NCI-H187 (cell line): Measurements from ENCODE around the gene MXRA8.

Experiments used
- DNase-seq, 2 experiments: peaks; one replicate each; lab custom pipeline; 2025; lab: John Stamatoyannopoulos, UW

MXRA8 gene

DNA sequence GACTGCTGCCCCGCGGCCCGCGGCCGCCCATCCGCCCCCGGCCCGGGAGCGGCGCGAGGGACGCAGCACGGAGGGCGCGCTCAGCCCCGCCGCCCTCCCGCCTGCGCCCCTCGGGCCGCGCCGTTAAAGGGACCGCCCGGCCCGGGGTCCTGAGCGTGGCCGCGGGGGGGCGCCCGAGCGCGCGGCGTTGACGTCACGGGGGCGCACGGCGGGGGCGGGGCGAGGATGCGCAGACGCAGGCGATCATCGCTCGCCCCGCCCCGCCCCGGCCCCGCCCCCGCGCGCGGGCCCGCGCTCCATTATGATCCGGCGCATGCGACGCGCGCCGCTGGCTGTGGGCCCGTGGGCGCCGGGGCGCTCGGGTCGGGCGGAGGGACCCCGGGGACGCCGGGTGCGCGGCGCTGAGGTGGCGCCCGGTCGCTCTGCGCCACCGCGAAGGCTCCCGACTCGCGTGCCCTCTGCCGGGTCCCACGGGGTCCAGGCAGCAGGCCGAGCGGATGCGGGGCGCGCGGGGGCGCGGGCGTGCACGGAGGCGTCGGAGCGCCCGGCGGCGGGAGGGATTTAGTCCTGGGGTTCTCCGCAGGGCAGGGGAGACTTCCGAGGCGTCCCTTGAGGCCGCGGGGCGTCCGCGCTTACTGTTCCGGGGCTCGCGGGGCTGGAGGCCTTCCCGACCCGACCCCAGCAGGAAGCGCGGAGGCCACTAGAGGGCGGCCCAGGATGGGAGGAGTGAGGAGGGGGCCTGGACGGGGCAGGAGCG lies 8.9 kb downstream of the MXRA8 start, which contains the start of gene DVL1:
TSS of gene DVL1 (minus strand) at position 163 of the 757 bp plus-strand sequence. CDS start 353 bp downstream, outside the sequence.
- peak in 1 of 2 experiments; percentile 49 for DNase-seq

- no peak for DNase-seq
Measured at GRCh38 chr1:1348420-1349255, 9.7 kb downstream of the MXRA8 start.

- no peak for DNase-seq
Measured at GRCh38 chr1:1347663-1348419, 10.5 kb downstream of the MXRA8 start.

DNA sequence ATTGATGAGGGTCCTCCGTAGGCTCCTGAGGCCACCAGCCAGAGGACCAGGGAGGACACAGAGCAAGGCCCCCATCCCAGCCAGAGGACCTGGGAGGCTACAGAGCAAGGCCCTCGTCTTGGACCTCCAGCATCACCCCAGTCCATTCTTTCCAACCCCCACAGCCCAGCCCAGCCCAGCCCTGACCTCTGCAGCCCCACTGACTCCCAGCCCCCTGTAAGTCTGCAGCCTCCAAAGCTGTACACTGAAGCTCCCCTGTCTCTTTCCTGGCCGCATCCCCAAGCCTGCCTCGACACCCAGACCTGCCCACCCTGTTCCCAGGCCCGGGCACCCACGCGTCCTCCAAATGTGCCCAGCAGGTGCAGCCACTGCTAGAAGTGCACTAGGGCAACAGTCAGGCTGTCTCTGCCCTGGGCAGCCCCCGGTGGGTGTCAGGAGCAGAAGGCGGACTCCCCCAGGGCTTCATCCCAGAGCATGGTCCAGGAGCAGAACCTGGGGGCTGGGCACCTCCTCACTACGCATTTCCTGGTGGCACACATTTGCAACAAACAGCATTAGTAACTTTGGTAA lies 11.2 kb downstream of the MXRA8 start:
- DNase-seq = no peak

DNA sequence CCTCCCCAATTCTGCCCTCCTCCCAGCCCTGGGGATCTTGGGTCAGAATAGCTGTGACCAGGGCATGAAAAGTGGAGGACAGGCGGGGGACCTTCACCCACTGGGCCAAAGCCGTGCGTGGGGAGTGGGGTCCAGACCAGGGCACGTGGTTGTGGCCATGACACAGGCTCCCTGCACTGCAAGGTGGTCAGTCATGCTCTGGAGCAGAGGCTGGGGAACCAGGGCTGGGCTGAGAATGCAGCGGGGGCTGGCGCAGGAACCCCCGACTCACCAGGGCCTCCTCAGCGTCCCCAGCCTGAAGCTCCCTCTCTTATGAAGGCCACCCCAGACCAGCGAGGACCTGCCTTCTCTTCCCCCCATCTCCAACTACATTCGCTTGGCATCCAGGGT lies 11.9 kb downstream of the MXRA8 start:
- DNase-seq = no peak

- no peak for DNase-seq
Measured at GRCh38 chr1:1345860-1346500, 12.4 kb downstream of the MXRA8 start.

GRCh38 chr1:1345384-1345783 lies 13.0 kb downstream of the MXRA8 start:
- no peak for DNase-seq

- no peak for DNase-seq
Measured at GRCh38 chr1:1344655-1345361, 13.5 kb downstream of the MXRA8 start.

DNA sequence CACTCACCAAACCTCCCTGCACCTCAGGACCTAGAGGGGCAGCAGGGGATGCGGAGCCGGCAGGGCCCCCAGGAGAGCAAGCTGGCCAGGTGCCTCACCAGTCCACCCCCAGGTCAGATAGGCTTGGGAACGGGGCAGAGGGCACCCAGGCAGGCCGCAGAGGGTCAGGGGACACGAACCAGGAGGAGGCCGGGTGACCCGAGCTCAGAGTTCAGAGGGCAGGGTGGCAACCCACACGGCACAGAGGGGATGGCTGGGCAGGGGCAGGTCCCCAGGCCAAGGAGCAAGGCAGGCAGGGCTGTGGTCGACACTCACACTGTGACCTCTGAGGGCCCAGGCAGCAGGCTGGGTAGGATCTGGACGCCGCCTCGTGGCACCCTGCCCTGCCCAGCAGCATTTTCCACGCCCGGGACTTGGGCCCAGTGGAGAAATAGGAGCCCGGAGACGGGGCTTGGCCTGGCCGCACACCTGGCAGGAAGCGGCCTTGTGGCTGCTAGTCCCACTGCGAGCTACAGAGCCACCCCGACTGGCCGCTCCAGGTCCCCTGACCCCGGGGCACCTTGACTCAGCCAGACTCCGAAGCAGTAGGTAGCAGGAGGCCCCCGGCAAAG lies 14.4 kb downstream of the MXRA8 start:
- DNase-seq = no peak

GRCh38 chr1:1342584-1343115 lies 15.7 kb downstream of the MXRA8 start:
- DNase-seq = no peak

DNA sequence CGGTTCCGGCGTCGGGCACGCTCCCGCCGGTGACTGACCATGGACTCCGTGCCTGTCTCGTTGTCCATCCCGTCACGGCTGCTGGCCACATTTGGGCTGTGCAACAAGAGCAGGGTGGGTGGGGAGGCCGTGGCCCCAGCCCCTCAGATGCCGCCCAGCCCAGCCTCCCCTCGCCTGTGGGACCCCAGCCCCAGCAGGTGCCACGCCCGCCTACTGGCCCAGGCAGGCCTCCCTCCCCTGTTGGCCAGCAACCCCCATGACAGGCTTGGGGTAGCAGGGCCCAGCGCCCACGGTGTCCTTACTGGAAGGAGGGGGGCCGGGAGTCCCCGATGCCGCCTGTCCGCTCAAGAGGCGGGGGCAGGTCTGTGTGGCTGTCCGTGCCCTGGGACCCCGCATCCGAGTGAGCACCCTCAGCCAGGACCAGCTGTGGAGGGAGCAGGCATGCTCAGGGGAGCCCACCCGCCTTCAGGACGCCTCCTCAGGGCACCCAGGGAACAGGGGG lies 16.2 kb downstream of the MXRA8 start:
- no peak for DNase-seq

DNA sequence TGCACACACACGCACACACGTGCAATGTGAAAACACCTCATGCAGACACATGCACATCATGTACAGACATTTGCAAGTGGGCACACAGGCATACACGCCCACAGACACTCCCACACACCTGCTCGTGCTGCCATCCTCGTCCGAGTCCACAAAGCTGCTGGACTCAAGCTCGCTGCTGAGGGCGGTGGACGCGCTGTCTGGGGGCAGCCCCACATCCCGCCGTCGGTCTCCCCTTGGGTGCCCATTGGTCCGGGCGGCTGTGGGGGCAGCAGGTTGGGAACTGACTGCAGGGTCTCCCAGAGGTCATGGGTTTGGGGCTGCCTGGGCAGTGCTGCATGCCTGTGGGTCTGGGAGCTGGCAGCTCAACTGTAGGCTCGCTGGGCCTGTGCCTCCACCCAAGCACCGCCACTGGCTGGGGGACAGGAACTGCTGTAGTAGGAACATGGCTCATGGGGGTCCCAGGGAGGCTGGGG lies 16.8 kb downstream of the MXRA8 start:
- no peak for DNase-seq

GRCh38 chr1:1340791-1341548 lies 17.4 kb downstream of the MXRA8 start:
- no peak for DNase-seq

DNA sequence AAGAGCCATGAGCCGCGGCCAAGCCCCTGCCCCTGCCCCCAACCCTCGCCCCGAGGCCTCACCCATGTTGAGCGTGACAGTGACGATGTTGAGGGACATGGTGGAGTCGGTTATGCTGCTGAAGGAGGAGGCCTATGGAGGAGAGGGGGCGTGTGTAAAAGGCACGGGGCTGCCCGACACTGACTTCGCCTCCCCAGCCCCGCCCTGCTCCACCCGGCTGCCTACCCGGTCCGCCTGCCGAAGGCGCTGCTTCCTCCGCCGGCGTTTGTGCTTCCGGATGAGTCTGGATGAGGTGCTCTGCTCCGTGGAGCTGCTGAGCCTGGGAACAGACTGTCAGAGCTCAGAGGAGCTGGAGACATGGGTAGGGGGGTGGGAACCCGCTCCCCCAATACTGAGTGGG lies 18.2 kb downstream of the MXRA8 start:
- DNase-seq = no peak

DNA sequence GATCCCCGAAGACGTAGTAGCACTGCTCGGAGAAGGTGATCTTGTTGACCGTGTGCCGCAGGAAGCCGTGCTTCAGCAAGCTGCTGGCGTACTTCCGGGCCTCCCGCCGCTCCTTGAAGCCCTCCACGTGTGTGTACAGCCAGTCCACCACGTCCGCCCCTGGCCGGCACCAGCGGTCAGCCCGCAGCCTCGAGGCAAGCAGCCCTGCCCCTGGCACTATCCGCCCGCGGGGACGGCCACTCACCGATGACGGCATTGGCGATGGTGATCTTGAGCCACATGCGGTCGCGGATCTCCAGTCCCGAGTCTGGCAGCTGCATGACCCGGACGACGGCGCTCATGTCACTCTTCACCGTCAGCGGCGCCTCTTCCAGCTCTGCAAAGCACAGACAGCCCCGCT lies 20.1 kb downstream of the MXRA8 start:
- DNase-seq = no peak

- no peak for DNase-seq
Measured at GRCh38 chr1:1337793-1338147, 20.6 kb downstream of the MXRA8 start.

- DNase-seq = no peak
Measured at GRCh38 chr1:1336931-1337792, 21.2 kb downstream of the MXRA8 start.

DNA sequence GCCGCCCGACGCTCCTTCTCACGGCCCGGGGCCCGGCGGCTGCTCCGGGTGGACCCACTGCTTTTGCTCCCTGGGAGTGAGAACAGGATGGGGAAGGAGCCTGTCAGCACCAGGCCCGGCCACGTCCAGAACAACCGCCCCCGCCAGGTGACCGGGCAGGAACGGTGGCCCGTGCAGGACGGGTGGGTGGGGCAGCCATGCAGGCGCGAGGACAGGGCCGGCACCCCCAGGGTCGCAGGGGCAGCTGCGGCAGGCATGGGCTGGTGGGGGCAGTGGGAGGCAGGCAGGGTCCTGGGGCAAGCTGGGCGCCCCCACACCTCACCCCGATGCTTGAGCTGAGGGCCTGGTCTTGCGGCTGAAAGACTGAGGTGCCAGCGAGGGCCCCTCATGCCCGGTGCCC lies 21.9 kb downstream of the MXRA8 start:
- DNase-seq = no peak
